Small intestine (tissue), 7 donors: ENCODE results near the gene ADAMTS15. TPM values are rescaled to one million over a fixed set of nuclear protein-coding genes. Genes with fewer than 3 reads are reported as not detected.

Experiments used
- DNase-seq, 2 donors: peaks; one replicate each; pipeline versions ENCODE4 v3.0.0 to v3.0.0-alpha.2; 2013
- FAIRE-seq: peaks from 2 replicates; lab custom pipeline; 2012; peaks lifted over from hg19 to GRCh38; lab: Jason Lieb, UNC
- H3K27ac ChIP-seq, 3 donors: one replicate each; pipeline ENCODE4 v1.5.1; 2013; ENCODE audit warnings: low read length in 2 of 3, mild to moderate bottlenecking in 2 of 3, control low read depth in 1 of 3, inconsistent platforms in 1 of 3, low read depth in 1 of 3, moderate library complexity in 1 of 3
- H3K27me3 ChIP-seq, 3 donors: one replicate each; pipeline ENCODE4 v1.6.1; 2013; ENCODE audit warnings: low read length in 3 of 3, inconsistent platforms in 1 of 3; ENCODE audit not compliant: control insufficient read depth in 3 of 3, insufficient read depth in 3 of 3
- H3K36me3 ChIP-seq, 3 donors: one replicate each; pipeline ENCODE4 v1.6.1; 2013; ENCODE audit warnings: low read length in 3 of 3, inconsistent platforms in 1 of 3, low read depth in 1 of 3, mild to moderate bottlenecking in 1 of 3, moderate library complexity in 1 of 3; ENCODE audit not compliant: control insufficient read depth in 3 of 3, insufficient read depth in 2 of 3
- H3K4me1 ChIP-seq, 3 donors: one replicate each; pipeline ENCODE4 v1.6.1; 2013; ENCODE audit warnings: low read length in 2 of 3, inconsistent platforms in 1 of 3, low read depth in 1 of 3, mild to moderate bottlenecking in 1 of 3, moderate library complexity in 1 of 3; ENCODE audit not compliant: control insufficient read depth in 3 of 3, insufficient read depth in 2 of 3
- H3K4me3 ChIP-seq, 3 donors: one replicate each; pipeline ENCODE4 v1.5.1; 2013; ENCODE audit warnings: low read length in 3 of 3, control low read depth in 1 of 3, inconsistent platforms in 1 of 3, low read depth in 1 of 3, mild to moderate bottlenecking in 1 of 3, moderate library complexity in 1 of 3
- H3K9me3 ChIP-seq, 2 donors: one replicate each; pipeline ENCODE4 v1.6.1; 2013; ENCODE audit warnings: low read depth in 1 of 2, low read length in 1 of 2; ENCODE audit not compliant: control insufficient read depth in 2 of 2, insufficient read depth in 1 of 2
- WGBS, 3 donors: extraction: QIAGEN DNeasy Blood & Tissue Kit; methylation state at CpG; one replicate each; pipeline ENCODE4 v1.1.7; 2013; 5-methylcytosine and 5-hydroxymethylcytosine counted together
- polyA plus RNA-seq, 4 donors: library from polyadenylated mRNA; stranded (reverse) in 3 of 4; unstranded in 1 of 4; fragments of 200-250 nt in 3 of 4; fragments of 120-200 nt in 1 of 4; gene quantifications; one replicate each; pipeline versions ENCODE4 v1.2.1 to v1.2.3, GENCODE V29; 2013
- donor health status: healthy with polysubstance abuse.
- donor health status: control.
- donor health status: control.
- donor health status: Bipolar disorder and iron deficiency.
- donor health status: healthy.

Gene ADAMTS15
- polyA plus RNA-seq, 4 donors, result 0.27 to 13.6 (median 7.2) TPM; not detected in 1

GRCh38 chr11:130524132-130524790 lies 75.8 kb downstream of the ADAMTS15 start:
- no peak for DNase-seq
- no peak overlapping the region for H3K27ac ChIP-seq
- H3K4me3 ChIP-seq, result no peak overlapping the region
- peaks cover 0 to 7% of the 10 kb centered on the region in 2 donors for H3K9me3 ChIP-seq
- no peak for FAIRE-seq
- H3K27me3 ChIP-seq, result peaks cover 0 to 2% (median 0%) of the 10 kb centered on the region in 3 donors
- 88 to 94% (median 92%) methylated on average over 8 of the region's 8 CpGs for WGBS, 3 donors
- no peaks in the 10 kb centered on the region for H3K36me3 ChIP-seq
- peaks cover 0 to 44% (median 0%) of the 10 kb centered on the region in 3 donors for H3K4me1 ChIP-seq

DNA sequence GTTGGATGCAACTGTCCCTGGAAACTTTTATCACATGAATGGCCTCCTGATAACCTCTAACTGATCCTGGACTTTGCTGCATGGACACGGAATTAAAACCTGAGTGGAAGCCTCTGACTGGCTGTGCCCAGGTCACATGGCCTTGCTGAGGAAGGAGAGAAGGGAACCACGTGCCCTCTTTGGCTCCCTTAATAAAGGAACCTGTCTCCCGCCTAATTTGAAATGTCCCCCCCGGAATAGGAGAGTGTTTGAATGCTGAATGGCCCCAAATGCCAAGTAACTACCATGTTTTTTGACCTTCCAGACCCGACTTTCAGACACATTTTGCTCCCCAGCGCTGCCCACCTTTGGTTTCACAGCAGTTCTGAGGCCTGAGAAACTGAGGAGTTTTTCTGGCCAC lies 76.9 kb downstream of the ADAMTS15 start:
- H3K36me3 ChIP-seq, result no peaks in the 10 kb centered on the region
- DNase-seq (no peak), FAIRE-seq (no peak)
- 83 to 86% (median 84%) methylated on average over 6 of the region's 6 CpGs for WGBS, 3 donors
- peaks cover 0 to 2% (median 0%) of the 10 kb centered on the region in 3 donors for H3K27me3 ChIP-seq
- no peak overlapping the region for H3K4me3 ChIP-seq
- H3K4me1 ChIP-seq, result peaks cover 0 to 42% (median 0%) of the 10 kb centered on the region in 3 donors
- H3K27ac ChIP-seq, result no peak overlapping the region
- H3K9me3 ChIP-seq, result peaks cover 0 to 3% of the 10 kb centered on the region in 2 donors

Other genes starting within 250 kb of the ADAMTS15 start
- gene ZBTB44, start 133.7 kb upstream of the ADAMTS15 start, polyA plus RNA-seq, result 10 to 100 TPM in 2 of 4 donors, 1 to 10 TPM in 2; 7.6 to 32.9 (median 10.1) TPM
- gene ADAMTS8, start 20.0 kb upstream of the ADAMTS15 start, polyA plus RNA-seq, result 1 to 10 TPM in 1 of 4 donors, under 1 TPM in 1, not detected in 2; 0.95 to 1.9 TPM